ENCODE results near the gene MYCBP2.

Gene MYCBP2

DNA sequence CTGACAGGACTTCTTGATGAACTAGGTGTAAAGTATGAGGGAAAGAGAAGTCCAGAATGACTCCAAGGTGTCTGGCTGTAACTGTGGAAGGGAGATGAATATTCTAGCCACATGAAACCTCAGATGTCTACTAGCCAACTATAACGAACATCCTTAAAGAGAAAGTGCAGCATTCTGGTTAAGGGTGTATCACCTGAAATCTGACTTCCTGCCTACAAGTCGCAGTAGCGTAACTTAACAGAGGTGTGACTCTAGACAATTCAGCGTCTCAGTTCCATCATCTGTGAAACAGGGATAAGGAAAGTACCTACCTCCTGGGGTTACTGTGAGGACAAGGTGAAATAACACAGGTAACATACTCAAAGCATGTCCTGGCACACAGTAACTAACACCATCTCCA, 154.2 kb downstream of the MYCBP2 start:
- no peak for DNase-seq (ENCODE audit: low read depth)
- TF ChIP-seq, protein P1, sequence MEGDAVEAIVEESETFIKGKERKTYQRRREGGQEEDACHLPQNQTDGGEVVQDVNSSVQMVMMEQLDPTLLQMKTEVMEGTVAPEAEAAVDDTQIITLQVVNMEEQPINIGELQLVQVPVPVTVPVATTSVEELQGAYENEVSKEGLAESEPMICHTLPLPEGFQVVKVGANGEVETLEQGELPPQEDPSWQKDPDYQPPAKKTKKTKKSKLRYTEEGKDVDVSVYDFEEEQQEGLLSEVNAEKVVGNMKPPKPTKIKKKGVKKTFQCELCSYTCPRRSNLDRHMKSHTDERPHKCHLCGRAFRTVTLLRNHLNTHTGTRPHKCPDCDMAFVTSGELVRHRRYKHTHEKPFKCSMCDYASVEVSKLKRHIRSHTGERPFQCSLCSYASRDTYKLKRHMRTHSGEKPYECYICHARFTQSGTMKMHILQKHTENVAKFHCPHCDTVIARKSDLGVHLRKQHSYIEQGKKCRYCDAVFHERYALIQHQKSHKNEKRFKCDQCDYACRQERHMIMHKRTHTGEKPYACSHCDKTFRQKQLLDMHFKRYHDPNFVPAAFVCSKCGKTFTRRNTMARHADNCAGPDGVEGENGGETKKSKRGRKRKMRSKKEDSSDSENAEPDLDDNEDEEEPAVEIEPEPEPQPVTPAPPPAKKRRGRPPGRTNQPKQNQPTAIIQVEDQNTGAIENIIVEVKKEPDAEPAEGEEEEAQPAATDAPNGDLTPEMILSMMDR (IDR thresholded peaks at IDR 0.05; ENCODE audit: low read depth, low read length, missing control alignments) = no peak
- in situ Hi-C loops (cut with HindIII; ENCODE audit: low sequenced_read_pairs) = no loop called here
- H3K4me3 ChIP-seq (ENCODE audit: low read depth, low read length) = no peak overlapping the region

DNA sequence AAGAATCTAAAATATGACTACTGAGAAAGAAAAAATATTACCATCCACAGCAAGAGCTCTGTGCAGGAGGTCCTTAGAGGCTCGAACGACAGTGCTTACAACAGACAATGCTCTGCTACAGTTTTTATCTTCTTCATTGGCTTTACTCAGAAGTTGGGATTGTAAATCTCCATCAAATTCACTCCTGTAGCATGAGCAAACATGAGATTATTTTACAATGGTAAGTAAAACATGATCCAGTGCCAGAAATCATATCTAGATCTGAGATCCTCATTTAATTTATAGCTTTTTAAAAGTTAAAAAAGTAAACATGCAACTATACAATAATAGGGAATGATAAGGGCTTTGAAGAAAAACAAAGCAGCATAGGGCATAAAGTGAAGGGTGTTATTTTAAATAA, 155.4 kb downstream of the MYCBP2 start:
- no peak overlapping the region for H3K4me3 ChIP-seq (ENCODE audit: low read depth, low read length)
- DNase-seq (ENCODE audit: low read depth) = no peak
- TF ChIP-seq, protein P1 (IDR thresholded peaks at IDR 0.05; ENCODE audit: low read depth, low read length, missing control alignments) = no peak
- in situ Hi-C loops (cut with HindIII; ENCODE audit: low sequenced_read_pairs) = no loop called here

- DNase-seq (ENCODE audit: low read depth) = no peak
- no peak overlapping the region for H3K4me3 ChIP-seq (ENCODE audit: low read depth, low read length)
- in situ Hi-C loops (cut with HindIII; ENCODE audit: low sequenced_read_pairs) = no loop called here
- TF ChIP-seq, protein P1 (IDR thresholded peaks at IDR 0.05; ENCODE audit: low read depth, low read length, missing control alignments) = no peak
Observed at GRCh38 chr13:77168237-77168636, 158.7 kb downstream of the MYCBP2 start.

- TF ChIP-seq, protein P1 (IDR thresholded peaks at IDR 0.05; ENCODE audit: low read depth, low read length, missing control alignments) = no peak
- no peak overlapping the region for H3K4me3 ChIP-seq (ENCODE audit: low read depth, low read length)
- DNase-seq (ENCODE audit: low read depth) = no peak
- in situ Hi-C loops (cut with HindIII; ENCODE audit: low sequenced_read_pairs) = no loop called here
Observed at GRCh38 chr13:77150651-77151050, 176.2 kb downstream of the MYCBP2 start.

- DNase-seq (ENCODE audit: low read depth) = no peak
- TF ChIP-seq, protein P1 (IDR thresholded peaks at IDR 0.05; ENCODE audit: low read depth, low read length, missing control alignments) = no peak
- in situ Hi-C loops (cut with HindIII; ENCODE audit: low sequenced_read_pairs) = no loop called here
- H3K4me3 ChIP-seq (ENCODE audit: low read depth, low read length) = no peak overlapping the region
Observed at GRCh38 chr13:77143431-77143830, 183.5 kb downstream of the MYCBP2 start.

DNA sequence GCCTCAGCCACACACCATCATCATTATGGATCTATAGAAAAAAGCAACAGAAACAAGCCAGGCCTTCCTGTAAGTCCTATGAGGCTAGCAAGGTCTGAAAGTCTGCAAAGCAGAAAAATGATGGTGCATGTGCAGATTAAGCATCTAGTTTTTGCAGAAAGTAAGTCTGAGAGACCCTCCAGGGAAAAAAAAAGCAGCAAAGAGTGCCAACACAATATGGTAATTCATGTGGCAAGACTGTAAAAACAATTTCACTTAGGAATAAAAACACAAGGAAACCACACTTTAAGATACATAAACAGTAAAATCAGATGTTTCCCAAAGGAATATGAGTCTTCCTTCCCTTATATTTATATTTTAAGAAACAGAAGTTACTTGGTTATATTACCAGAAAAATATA, 187.6 kb downstream of the MYCBP2 start:
- peak; percentile 34 for DNase-seq (ENCODE audit: low read depth)
- H3K4me3 ChIP-seq (ENCODE audit: low read depth, low read length) = no peak overlapping the region
- in situ Hi-C loops (cut with HindIII; ENCODE audit: low sequenced_read_pairs) = no loop called here
- TF ChIP-seq, protein P1 (IDR thresholded peaks at IDR 0.05; ENCODE audit: low read depth, low read length, missing control alignments) = no peak

GRCh38 chr13:77138813-77139212, 188.1 kb downstream of the MYCBP2 start:
- in situ Hi-C loops (cut with HindIII; ENCODE audit: low sequenced_read_pairs) = no loop called here
- TF ChIP-seq, protein P1 (IDR thresholded peaks at IDR 0.05; ENCODE audit: low read depth, low read length, missing control alignments) = no peak
- no peak for DNase-seq (ENCODE audit: low read depth)
- no peak overlapping the region for H3K4me3 ChIP-seq (ENCODE audit: low read depth, low read length)
